Ishikawa (cell line): ENCODE data around the gene ACAN.

Source experiments
- CEBPB ChIP-seq: IDR thresholded peaks from 2 replicates; pipeline ENCODE4 v1.6.1; 2012
- CREB1 ChIP-seq: IDR thresholded peaks from 2 replicates; pipeline ENCODE4 v1.6.1; 2012; ENCODE audit warnings: low read depth
- EGR1 ChIP-seq: IDR thresholded peaks from 2 replicates; pipeline ENCODE4 v1.6.1; 2012
- EP300 ChIP-seq: IDR thresholded peaks from 2 replicates; pipeline ENCODE4 v1.6.1; 2012; ENCODE audit warnings: borderline replicate concordance
- FOXM1 ChIP-seq: IDR thresholded peaks from 2 replicates; pipeline ENCODE4 v1.6.1; 2012; ENCODE audit warnings: low read depth, borderline replicate concordance
- MAX ChIP-seq: IDR thresholded peaks from 2 replicates; pipeline ENCODE4 v1.6.1; 2012
- RAD21 ChIP-seq: IDR thresholded peaks from 2 replicates; pipeline ENCODE4 v1.6.1; 2012; ENCODE audit warnings: low read depth
- REST ChIP-seq: IDR thresholded peaks from 2 replicates; pipeline ENCODE4 v1.6.1; 2012; ENCODE audit warnings: low read depth, mild to moderate bottlenecking
- TAF1 ChIP-seq: IDR thresholded peaks from 2 replicates; pipeline ENCODE4 v1.6.1; 2012; ENCODE audit warnings: low read depth, mild to moderate bottlenecking
- TCF12 ChIP-seq: IDR thresholded peaks from 2 replicates; pipeline ENCODE4 v1.6.1; 2012; ENCODE audit warnings: low read depth
- TEAD4 ChIP-seq: IDR thresholded peaks from 2 replicates; pipeline ENCODE4 v1.6.1; 2012
- USF1 ChIP-seq: IDR thresholded peaks from 2 replicates; pipeline ENCODE4 v1.6.1; 2012
- YY1 ChIP-seq: IDR thresholded peaks from 2 replicates; pipeline ENCODE4 v1.6.1; 2012; ENCODE audit warnings: low read depth

GRCh38 chr15:88908123-88908522, 104.9 kb downstream of the ACAN start:
- TF ChIP-seq YY1: no peak
- TF ChIP-seq CEBPB: no peak
- TF ChIP-seq TAF1: no peak
- TF ChIP-seq EGR1: no peak
- no peak for TF ChIP-seq FOXM1
- TF ChIP-seq EP300: no peak
- TF ChIP-seq TEAD4: no peak
- no peak for TF ChIP-seq REST
- no peak for TF ChIP-seq USF1
- no peak for TF ChIP-seq CREB1
- no peak for TF ChIP-seq RAD21
- no peak for TF ChIP-seq MAX
- TF ChIP-seq TCF12: no peak
